ENCODE results near the gene AKNA. TPM values are rescaled to one million over a fixed set of nuclear protein-coding genes. Genes with fewer than 3 reads are reported as not detected.

Gene AKNA
- total RNA-seq, 2 donors from 2014 or later: 7.3 to 11.9 TPM

DNA sequence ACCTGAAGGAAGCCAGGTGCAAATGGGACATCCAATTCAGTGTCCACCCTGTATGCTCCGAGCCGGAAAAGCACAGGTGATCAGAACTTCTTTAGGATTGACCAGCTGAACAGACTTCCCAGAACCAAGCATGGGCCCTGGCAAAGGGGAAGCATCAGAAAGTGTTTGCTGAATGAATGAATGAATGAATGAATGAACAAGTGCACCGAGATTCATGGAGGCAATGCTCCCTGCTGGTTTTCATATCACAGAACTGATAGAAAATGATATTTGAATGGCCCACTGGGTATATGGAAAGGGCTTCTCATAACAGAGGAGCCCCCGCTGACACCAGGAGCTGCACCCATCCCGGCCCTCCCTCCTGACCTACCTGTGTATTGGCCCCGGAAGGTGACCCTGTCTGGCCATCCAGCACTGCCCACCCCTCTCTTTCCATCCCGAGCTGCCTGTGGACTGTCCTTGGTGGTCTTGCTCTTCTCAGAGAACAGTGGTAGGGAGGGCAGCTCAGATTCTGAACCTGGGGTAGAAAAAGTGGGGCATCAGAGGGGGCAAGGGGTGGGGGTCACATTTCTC, 42.2 kb downstream of the AKNA start:
- WGBS, 2 donors: 87 to 88% methylated on average over 6 to 7 of the region's 7 CpGs
- intact Hi-C loops (cut with DNase I): no loop called here
- TF ChIP-seq, protein P1, sequence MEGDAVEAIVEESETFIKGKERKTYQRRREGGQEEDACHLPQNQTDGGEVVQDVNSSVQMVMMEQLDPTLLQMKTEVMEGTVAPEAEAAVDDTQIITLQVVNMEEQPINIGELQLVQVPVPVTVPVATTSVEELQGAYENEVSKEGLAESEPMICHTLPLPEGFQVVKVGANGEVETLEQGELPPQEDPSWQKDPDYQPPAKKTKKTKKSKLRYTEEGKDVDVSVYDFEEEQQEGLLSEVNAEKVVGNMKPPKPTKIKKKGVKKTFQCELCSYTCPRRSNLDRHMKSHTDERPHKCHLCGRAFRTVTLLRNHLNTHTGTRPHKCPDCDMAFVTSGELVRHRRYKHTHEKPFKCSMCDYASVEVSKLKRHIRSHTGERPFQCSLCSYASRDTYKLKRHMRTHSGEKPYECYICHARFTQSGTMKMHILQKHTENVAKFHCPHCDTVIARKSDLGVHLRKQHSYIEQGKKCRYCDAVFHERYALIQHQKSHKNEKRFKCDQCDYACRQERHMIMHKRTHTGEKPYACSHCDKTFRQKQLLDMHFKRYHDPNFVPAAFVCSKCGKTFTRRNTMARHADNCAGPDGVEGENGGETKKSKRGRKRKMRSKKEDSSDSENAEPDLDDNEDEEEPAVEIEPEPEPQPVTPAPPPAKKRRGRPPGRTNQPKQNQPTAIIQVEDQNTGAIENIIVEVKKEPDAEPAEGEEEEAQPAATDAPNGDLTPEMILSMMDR (IDR thresholded peaks at IDR 0.05): no peak
- TF ChIP-seq POLR2A (IDR thresholded peaks at IDR 0.05): no peak
- Histone ChIP-seq H3K4me3 (no peak overlapping the region), H3K36me3 (replicated peaks in 1 of 2; ENCODE audit: insufficient read depth in 1 of 2, low read depth in 2 of 2) (peaks cover 0 to 24% of the 10 kb centered on the region in 2 donors), H3K27ac (no peak overlapping the region), H3K4me1 (no peaks in the 10 kb centered on the region), H3K9me3 (no peaks in the 10 kb centered on the region), H3K27me3 (no peaks in the 10 kb centered on the region)
- no peak for DNase-seq
- no peak for ATAC-seq

DNA sequence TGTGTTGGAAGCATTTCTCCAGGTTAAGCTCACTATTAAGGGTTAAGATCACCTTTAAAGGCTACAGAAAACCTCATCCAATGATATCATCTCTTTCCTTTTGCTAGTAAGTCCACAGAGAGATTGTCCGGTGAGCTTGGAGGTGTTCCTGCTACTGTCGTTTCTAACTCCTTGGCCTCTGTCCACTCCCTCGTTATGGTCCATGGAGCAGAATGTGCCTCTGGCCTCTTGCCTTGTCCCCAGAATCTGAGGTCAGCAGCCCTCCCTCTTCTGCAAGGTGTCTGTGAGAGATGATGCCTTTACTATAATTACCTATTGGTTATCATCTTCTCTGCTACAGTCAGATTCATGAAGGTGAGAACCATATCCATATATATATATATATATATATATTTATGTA, 43.1 kb downstream of the AKNA start:
- no peak for DNase-seq
- no peak for TF ChIP-seq POLR2A (IDR thresholded peaks at IDR 0.05)
- TF ChIP-seq, protein P1 (IDR thresholded peaks at IDR 0.05): no peak
- H3K36me3 ChIP-seq (replicated peaks in 1 of 2; ENCODE audit: insufficient read depth in 1 of 2, low read depth in 2 of 2): peaks cover 0 to 23% of the 10 kb centered on the region in 2 donors

DNA sequence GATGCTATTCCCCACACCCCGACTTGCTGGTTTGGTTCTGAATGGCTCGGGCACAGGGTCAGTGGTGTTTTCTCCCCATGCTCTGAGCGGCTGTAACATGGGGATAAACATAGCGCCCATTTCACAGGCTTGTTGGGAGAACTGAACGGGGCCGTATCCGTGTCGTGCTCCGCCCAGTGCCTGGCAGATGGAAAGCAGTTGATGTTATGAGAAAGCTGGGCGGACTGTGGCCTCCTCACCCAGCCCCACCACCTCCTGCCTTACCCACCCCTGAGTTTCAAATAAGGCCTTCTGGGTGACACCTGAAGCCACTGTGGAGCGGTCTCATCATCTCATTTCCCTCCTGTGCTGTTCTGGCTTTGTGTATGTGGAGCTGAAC, 43.6 kb downstream of the AKNA start:
- Histone ChIP-seq H3K4me3 (no peak overlapping the region), H3K36me3 (replicated peaks in 1 of 2; ENCODE audit: insufficient read depth in 1 of 2, low read depth in 2 of 2) (peaks cover 0 to 21% of the 10 kb centered on the region in 2 donors), H3K27me3 (no peaks in the 10 kb centered on the region), H3K4me1 (no peaks in the 10 kb centered on the region), H3K9me3 (no peaks in the 10 kb centered on the region), H3K27ac (no peak overlapping the region)
- WGBS, 2 donors: 89 to 90% methylated on average over 11 of the region's 11 CpGs
- intact Hi-C loops (cut with DNase I): no loop called here
- ATAC-seq: no peak
- no peak for DNase-seq
- no peak for TF ChIP-seq POLR2A (IDR thresholded peaks at IDR 0.05)
- TF ChIP-seq, protein P1 (IDR thresholded peaks at IDR 0.05): no peak

More for the DNA sequence above, 43.1 kb downstream of the AKNA start:
- WGBS, 2 donors: 67 to 68% methylated on average over 3 of the region's 3 CpGs
- H3K27ac ChIP-seq: no peak overlapping the region
- ATAC-seq: no peak
- H3K4me3 ChIP-seq: no peak overlapping the region
- intact Hi-C loops (cut with DNase I): no loop called here
- no peaks in the 10 kb centered on the region for H3K9me3 ChIP-seq
- no peaks in the 10 kb centered on the region for H3K27me3 ChIP-seq
- no peaks in the 10 kb centered on the region for H3K4me1 ChIP-seq

DNA sequence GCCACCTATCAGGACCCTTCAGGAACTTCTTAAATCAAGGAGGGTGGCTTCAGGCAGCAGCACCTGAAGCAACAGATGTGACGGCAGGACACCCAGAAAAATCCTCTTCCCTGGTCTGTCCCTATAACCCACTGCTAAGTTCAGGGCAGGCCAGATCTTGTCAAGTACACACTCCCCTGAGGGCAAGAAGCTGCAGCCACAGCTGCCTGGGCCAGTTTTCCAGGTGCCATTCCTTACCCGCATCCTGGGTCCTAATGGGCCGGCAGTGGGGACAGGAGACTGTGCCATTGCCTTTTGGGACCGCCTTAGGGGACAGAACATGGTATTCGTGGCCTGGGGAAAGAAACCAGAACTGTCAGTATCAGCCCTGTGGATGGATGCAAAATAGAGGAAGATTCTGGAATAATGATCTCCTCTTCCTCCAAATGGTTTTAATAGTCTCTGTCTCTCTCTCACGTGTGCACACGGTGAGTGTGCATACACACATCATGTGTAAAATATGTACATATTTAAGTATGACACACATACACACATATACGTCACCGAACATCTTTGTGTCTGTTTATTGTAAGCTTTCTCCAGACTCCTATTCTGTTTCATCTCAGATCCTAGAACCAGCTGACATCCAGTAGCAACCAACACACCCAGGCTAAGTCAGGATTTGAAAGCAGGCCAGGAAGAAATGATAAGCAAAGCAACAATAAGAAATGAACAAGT, 44.2 kb downstream of the AKNA start:
- H3K4me1 ChIP-seq: no peaks in the 10 kb centered on the region
- H3K9me3 ChIP-seq: no peaks in the 10 kb centered on the region
- intact Hi-C loops (cut with DNase I): no loop called here
- TF ChIP-seq, protein P1 (IDR thresholded peaks at IDR 0.05): no peak
- TF ChIP-seq POLR2A (IDR thresholded peaks at IDR 0.05): no peak
- H3K36me3 ChIP-seq (replicated peaks in 1 of 2; ENCODE audit: insufficient read depth in 1 of 2, low read depth in 2 of 2): peaks cover 0 to 21% of the 10 kb centered on the region in 2 donors
- H3K4me3 ChIP-seq: no peak overlapping the region
- WGBS, 2 donors: 89% methylated on average over 8 to 9 of the region's 9 CpGs
- DNase-seq: no peak
- H3K27ac ChIP-seq: no peak overlapping the region
- no peaks in the 10 kb centered on the region for H3K27me3 ChIP-seq
- no peak for ATAC-seq
